ENCODE results near the gene NDUFS1. TPM values are rescaled to one million over a fixed set of nuclear protein-coding genes. Genes with fewer than 3 reads are reported as not detected.
"Not testable (repeated sequence)": the region's sequence is repeated elsewhere in the genome, so short reads cannot be mapped to it uniquely, and the experiment has no call there.

Gene NDUFS1
- total RNA-seq, result 84.6 TPM
- polyA plus RNA-seq, result 45.2 TPM

DNA sequence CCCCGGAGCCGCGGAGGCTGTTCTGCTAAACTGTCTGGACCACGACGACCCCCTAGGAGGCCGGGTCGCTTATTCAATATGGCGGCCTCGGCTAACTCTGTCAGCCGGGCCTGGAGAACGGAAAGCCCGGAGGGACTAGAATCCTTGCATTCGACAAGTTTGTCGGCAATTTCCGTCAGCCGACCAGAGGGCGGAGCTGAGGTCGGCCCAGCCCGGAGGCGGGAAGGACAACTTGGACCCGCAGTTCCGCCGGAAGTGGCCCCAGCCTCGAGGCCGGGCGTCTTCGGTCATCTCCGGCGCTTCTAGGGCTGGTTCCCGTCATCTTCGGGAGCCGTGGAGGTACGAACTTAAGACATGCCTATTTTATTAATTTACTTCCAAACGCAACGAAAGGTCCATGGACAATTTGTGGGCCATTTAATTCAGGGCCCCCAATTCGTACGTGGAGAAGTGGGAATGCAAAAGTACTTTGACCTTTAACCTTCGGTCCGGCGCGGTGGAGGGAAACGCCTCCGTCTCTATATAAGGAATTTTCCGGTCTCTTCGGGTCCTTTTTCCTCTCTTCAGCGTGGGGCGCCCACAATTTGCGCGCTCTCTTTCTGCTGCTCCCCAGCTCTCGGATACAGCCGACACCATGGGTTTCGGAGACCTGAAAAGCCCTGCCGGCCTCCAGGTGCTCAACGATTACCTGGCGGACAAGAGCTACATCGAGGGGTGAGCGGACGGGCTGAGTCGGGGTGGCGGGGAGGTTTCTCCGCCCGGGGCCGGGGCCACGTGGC is at the start of gene NDUFS1, which contains the start of gene EEF1B2:
Gene NDUFS1, minus strand, starts transcription at position 99 of the 779 bp plus-strand sequence. CDS start 5,766 bp downstream, outside the sequence.
Gene EEF1B2, plus strand, starts transcription at position 550 of the 779 bp plus-strand sequence. Its CDS starts 85 bp downstream, at position 635.
- Histone ChIP-seq H3K4me3 (ENCODE audit: low read depth, low read length) (peak within 1 kb of the TSS; percentile 76), H3K4me1 (ENCODE audit: insufficient read depth) (no peaks in the 10 kb centered on the region), H3K36me3 (ENCODE audit: insufficient read depth) (no peaks in the 10 kb centered on the region), H3K27ac (ENCODE audit: low read depth) (peak within 1 kb of the TSS; percentile 89)
- DNase-seq (ENCODE audit: extremely low spot score), result peak; percentile 94
- WGBS, result under 1% methylated on average over 64 of the region's 64 CpGs

DNA sequence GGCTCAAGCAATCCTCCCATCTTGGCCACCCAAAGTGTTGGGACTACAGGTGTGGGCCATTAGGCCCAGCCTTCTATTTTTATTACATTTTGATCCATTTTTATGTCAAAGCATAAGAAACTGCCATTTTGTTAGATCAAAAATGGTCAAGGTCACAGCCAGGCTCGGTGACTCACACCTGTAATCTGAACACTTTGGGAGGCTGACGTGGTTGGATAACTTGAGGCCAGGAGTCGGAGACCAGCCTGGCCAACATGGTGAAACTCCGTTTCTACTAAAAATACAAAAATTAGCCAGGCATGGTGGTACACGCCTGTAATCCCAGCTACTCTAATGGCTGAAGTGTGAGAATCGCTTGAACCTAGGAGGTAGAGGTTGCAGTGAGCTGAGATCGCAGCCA is 49.7 kb upstream of the NDUFS1 start:
- 92% methylated on average over 7 of the region's 7 CpGs for WGBS
- DNase-seq (ENCODE audit: extremely low spot score), result no peak
- H3K4me1 ChIP-seq (ENCODE audit: insufficient read depth), result no peaks in the 10 kb centered on the region
- H3K4me3 ChIP-seq (ENCODE audit: low read depth, low read length), result no peak overlapping the region
- H3K27ac ChIP-seq (ENCODE audit: low read depth), result no peak overlapping the region
- no peaks in the 10 kb centered on the region for H3K36me3 ChIP-seq (ENCODE audit: insufficient read depth)

DNA sequence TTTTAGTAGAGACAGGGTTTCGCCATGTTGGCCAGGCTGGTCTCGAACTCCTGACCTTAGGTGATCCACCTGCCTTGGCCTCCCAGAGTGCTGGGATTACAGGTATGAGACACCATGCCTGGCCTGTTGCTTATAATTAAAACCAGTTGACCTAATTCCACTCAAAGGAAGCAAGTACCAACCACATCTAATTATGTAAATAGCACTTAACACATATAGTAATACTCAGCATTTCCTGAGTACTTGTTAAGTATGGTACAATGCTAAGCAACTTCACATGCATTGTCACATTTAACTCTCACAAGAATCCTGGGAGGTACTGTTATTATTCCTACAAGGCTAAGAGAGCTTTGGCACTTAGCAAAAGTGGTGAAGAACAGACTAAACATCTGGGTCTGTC is 48.1 kb upstream of the NDUFS1 start:
- WGBS, result 96% methylated on average over 2 of the region's 2 CpGs
- H3K4me3 ChIP-seq (ENCODE audit: low read depth, low read length); H3K27ac ChIP-seq (ENCODE audit: low read depth); H3K36me3 ChIP-seq (ENCODE audit: insufficient read depth); DNase-seq (ENCODE audit: extremely low spot score); H3K4me1 ChIP-seq (ENCODE audit: insufficient read depth): not testable (repeated sequence)

GRCh38 chr2:206204710-206205109 is 45.5 kb upstream of the NDUFS1 start:
- no peak for DNase-seq (ENCODE audit: extremely low spot score)
- Histone ChIP-seq H3K4me3 (ENCODE audit: low read depth, low read length) (no peak overlapping the region), H3K4me1 (ENCODE audit: insufficient read depth) (no peaks in the 10 kb centered on the region), H3K27ac (ENCODE audit: low read depth) (no peak overlapping the region), H3K36me3 (ENCODE audit: insufficient read depth) (no peaks in the 10 kb centered on the region)
- 78% methylated on average over 3 of the region's 3 CpGs for WGBS

GRCh38 chr2:206203331-206203730 is 44.1 kb upstream of the NDUFS1 start:
- DNase-seq (ENCODE audit: extremely low spot score), result no peak
- no peak overlapping the region for H3K27ac ChIP-seq (ENCODE audit: low read depth)
- WGBS, result 96% methylated on average over 17 of the region's 17 CpGs
- no peaks in the 10 kb centered on the region for H3K4me1 ChIP-seq (ENCODE audit: insufficient read depth)
- H3K36me3 ChIP-seq (ENCODE audit: insufficient read depth), result no peaks in the 10 kb centered on the region
- no peak overlapping the region for H3K4me3 ChIP-seq (ENCODE audit: low read depth, low read length)

- no peak overlapping the region for H3K27ac ChIP-seq (ENCODE audit: low read depth)
- 91% methylated on average over 16 of the region's 16 CpGs for WGBS
- H3K4me3 ChIP-seq (ENCODE audit: low read depth, low read length), result no peak overlapping the region
- no peak for DNase-seq (ENCODE audit: extremely low spot score)
- H3K4me1 ChIP-seq (ENCODE audit: insufficient read depth), result no peaks in the 10 kb centered on the region
- no peaks in the 10 kb centered on the region for H3K36me3 ChIP-seq (ENCODE audit: insufficient read depth)
Observed at GRCh38 chr2:206202446-206202845, 43.2 kb upstream of the NDUFS1 start.

- Histone ChIP-seq H3K4me3 (ENCODE audit: low read depth, low read length) (no peak overlapping the region), H3K36me3 (ENCODE audit: insufficient read depth) (no peaks in the 10 kb centered on the region), H3K27ac (ENCODE audit: low read depth) (no peak overlapping the region), H3K4me1 (ENCODE audit: insufficient read depth) (no peaks in the 10 kb centered on the region)
- no peak for DNase-seq (ENCODE audit: extremely low spot score)
- 73% methylated on average over 5 of the region's 5 CpGs for WGBS
Observed at GRCh38 chr2:206201075-206201848, 42.0 kb upstream of the NDUFS1 start.

DNA sequence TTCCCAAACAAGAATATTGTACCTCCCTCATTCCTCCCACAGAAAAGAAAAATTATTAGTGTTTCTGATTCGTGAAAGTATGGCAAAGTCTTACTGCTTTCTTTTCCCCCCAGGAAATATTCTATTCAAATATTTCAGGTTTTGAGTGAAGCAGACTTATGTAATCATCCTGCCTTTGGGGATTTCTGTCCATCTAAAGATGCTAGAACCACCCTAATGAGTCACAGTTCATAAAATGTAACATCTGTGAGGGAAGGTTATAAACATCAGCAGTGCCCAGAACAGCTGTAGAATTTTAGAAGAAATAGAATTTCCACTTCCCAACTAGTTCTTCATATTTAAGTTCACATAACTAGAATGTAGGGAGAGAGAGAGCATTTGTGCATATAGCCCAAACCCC is 39.4 kb upstream of the NDUFS1 start:
- Histone ChIP-seq H3K36me3 (ENCODE audit: insufficient read depth) (no peaks in the 10 kb centered on the region), H3K27ac (ENCODE audit: low read depth) (no peak overlapping the region), H3K4me3 (ENCODE audit: low read depth, low read length) (no peak overlapping the region), H3K4me1 (ENCODE audit: insufficient read depth) (no peaks in the 10 kb centered on the region)
- no peak for DNase-seq (ENCODE audit: extremely low spot score)
- 38% methylated on average over 1 of the region's 1 CpG for WGBS

- WGBS, result 66% methylated on average over 2 of the region's 2 CpGs
- Histone ChIP-seq H3K4me3 (ENCODE audit: low read depth, low read length) (no peak overlapping the region), H3K27ac (ENCODE audit: low read depth) (no peak overlapping the region), H3K36me3 (ENCODE audit: insufficient read depth) (no peaks in the 10 kb centered on the region), H3K4me1 (ENCODE audit: insufficient read depth) (no peaks in the 10 kb centered on the region)
- DNase-seq (ENCODE audit: extremely low spot score), result no peak
Observed at GRCh38 chr2:206193671-206194357, 34.6 kb upstream of the NDUFS1 start.

DNA sequence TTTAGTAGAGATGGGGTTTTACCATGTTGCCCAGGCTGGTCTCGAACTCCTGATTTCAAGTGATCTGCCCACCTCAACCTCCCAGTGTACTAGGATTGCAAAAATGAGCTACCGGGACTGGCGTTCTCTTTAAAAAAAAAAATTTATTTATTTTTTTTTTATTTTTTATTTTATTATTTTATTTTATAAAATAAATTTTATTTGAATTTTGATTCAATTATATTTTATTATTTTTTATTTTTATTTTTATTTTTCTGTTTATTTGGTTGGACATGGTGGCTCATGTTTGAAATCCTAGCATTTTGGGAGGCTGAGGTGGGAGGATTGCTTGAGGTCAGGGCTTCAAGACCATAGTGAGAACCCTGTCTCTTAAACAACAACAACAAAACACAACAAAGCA is 32.9 kb upstream of the NDUFS1 start:
- no peak overlapping the region for H3K27ac ChIP-seq (ENCODE audit: low read depth)
- DNase-seq (ENCODE audit: extremely low spot score), result no peak
- whole genome bisulfite sequencing, result 96% methylated on average over 3 of the region's 3 CpGs
- no peak overlapping the region for H3K4me3 ChIP-seq (ENCODE audit: low read depth, low read length)
- no peaks in the 10 kb centered on the region for H3K36me3 ChIP-seq (ENCODE audit: insufficient read depth)
- no peaks in the 10 kb centered on the region for H3K4me1 ChIP-seq (ENCODE audit: insufficient read depth)

- WGBS, result 91% methylated on average over 5 of the region's 5 CpGs
- no peak for DNase-seq (ENCODE audit: extremely low spot score)
- Histone ChIP-seq H3K36me3 (ENCODE audit: insufficient read depth) (no peaks in the 10 kb centered on the region), H3K4me3 (ENCODE audit: low read depth, low read length) (no peak overlapping the region), H3K4me1 (ENCODE audit: insufficient read depth) (no peaks in the 10 kb centered on the region), H3K27ac (ENCODE audit: low read depth) (no peak overlapping the region)
Observed at GRCh38 chr2:206190689-206191088, 31.4 kb upstream of the NDUFS1 start.

GRCh38 chr2:206190111-206190510 is 30.9 kb upstream of the NDUFS1 start:
- WGBS, result 75% methylated on average over 2 of the region's 2 CpGs
- no peaks in the 10 kb centered on the region for H3K4me1 ChIP-seq (ENCODE audit: insufficient read depth)
- H3K27ac ChIP-seq (ENCODE audit: low read depth), result no peak overlapping the region
- DNase-seq (ENCODE audit: extremely low spot score), result no peak
- no peak overlapping the region for H3K4me3 ChIP-seq (ENCODE audit: low read depth, low read length)
- H3K36me3 ChIP-seq (ENCODE audit: insufficient read depth), result no peaks in the 10 kb centered on the region

DNA sequence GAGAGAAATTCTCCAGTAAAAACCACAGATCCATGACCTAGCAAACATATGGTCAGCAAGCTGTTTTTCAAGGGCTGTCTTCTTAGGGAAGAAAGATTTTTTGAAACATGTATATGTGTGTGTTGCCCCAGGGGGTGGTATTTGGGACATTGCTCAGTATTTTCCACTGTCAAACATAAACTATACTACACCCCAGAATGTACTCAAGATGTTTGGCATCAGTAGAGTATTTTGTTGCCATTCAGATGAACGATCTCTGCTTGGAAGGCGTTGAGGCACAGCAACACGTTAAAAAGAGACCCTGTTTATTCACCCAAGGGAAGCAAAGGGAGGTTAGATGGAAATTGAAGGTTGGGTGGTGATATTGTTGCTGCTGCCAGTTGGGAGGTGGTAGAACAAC is 30.4 kb upstream of the NDUFS1 start:
- H3K4me1 ChIP-seq (ENCODE audit: insufficient read depth), result no peaks in the 10 kb centered on the region
- 70% methylated on average over 3 of the region's 3 CpGs for WGBS
- no peak overlapping the region for H3K27ac ChIP-seq (ENCODE audit: low read depth)
- no peaks in the 10 kb centered on the region for H3K36me3 ChIP-seq (ENCODE audit: insufficient read depth)
- H3K4me3 ChIP-seq (ENCODE audit: low read depth, low read length), result no peak overlapping the region
- DNase-seq (ENCODE audit: extremely low spot score), result no peak

Data from urinary bladder (tissue), 4 donors.